OCI-LY7 (cell line): ENCODE data around the gene SLCO4A1. TPM values are rescaled to one million over a fixed set of nuclear protein-coding genes. Genes with fewer than 3 reads are reported as not detected.

ENCODE experiments used
- BruUV-seq: library from RNA; stranded (reverse); fragments of 400-500 nt; replicated peaks from 2 replicates; lab custom pipeline; 2021; lab: Mats Ljungman, UMichigan
- CTCF ChIA-PET: fragments of 300-600 bp; sonication (Branson Sonifier 250); formaldehyde crosslinking; loops from one replicate; lab custom pipeline; 2022; ENCODE audit warnings: antibody characterized with exemption; ENCODE audit not compliant: unreplicated experiment; lab: Charles Lee
- POLR2A ChIA-PET: fragments of 300-600 bp; sonication (Branson Sonifier 250); formaldehyde crosslinking; loops from one replicate; lab custom pipeline; 2022; ENCODE audit warnings: antibody characterized with exemption; lab: Charles Lee
- DNase-seq: peaks from one replicate; pipeline ENCODE4 v3.0.0-alpha.2; 2015; ENCODE audit warnings: low spot score
- H2AFZ ChIP-seq: fragments of 200-600 bp; sonication (generic), shearing (Covaris generic); 2 replicates; pipeline ENCODE4 v1.6.1; 2014; ENCODE audit warnings: mild to moderate bottlenecking, antibody characterized with exemption, low read length, moderate library complexity
- H3K27ac ChIP-seq: fragments of 200-600 bp; sonication (generic); 2 replicates; pipeline ENCODE4 v1.5.1; 2014; ENCODE audit warnings: mixed run types, low read depth, mild to moderate bottlenecking, moderate library complexity, low read length, inconsistent platforms; ENCODE audit not compliant: poor library complexity, severe bottlenecking
- H3K36me3 ChIP-seq: fragments of 200-600 bp; sonication (generic); 2 replicates; pipeline ENCODE4 v1.6.1; 2014; ENCODE audit warnings: mild to moderate bottlenecking, antibody characterized with exemption, low read length, moderate library complexity, mixed read lengths; ENCODE audit not compliant: insufficient read depth
- H3K4me1 ChIP-seq: fragments of 200-600 bp; sonication (generic); 2 replicates; pipeline ENCODE4 v1.5.1; 2014; ENCODE audit warnings: mild to moderate bottlenecking, low read length; ENCODE audit not compliant: insufficient read depth, poor library complexity, severe bottlenecking
- H3K4me2 ChIP-seq: fragments of 200-600 bp; sonication (generic); 2 replicates; pipeline ENCODE4 v1.6.1; 2014; ENCODE audit warnings: mild to moderate bottlenecking, low read length
- H3K4me3 ChIP-seq: fragments of 200-600 bp; sonication (generic); 2 replicates; pipeline ENCODE4 v1.5.1; 2014; ENCODE audit warnings: mild to moderate bottlenecking, low read depth, low read length; ENCODE audit not compliant: poor library complexity, severe bottlenecking
- H3K79me2 ChIP-seq: fragments of 200-600 bp; sonication (generic); 2 replicates; pipeline ENCODE4 v1.6.1; 2016; ENCODE audit warnings: low read depth, mild to moderate bottlenecking, low read length, moderate library complexity, mixed read lengths; ENCODE audit not compliant: insufficient read depth
- H3K9me2 ChIP-seq: fragments of 200-600 bp; sonication (generic); 2 replicates; pipeline ENCODE4 v1.6.1; 2016; ENCODE audit warnings: mild to moderate bottlenecking, low read length, mixed read lengths; ENCODE audit not compliant: insufficient read depth
- H3K9me3 ChIP-seq: fragments of 200-600 bp; sonication (generic); 2 replicates; pipeline ENCODE4 v1.6.1; 2014; ENCODE audit warnings: mild to moderate bottlenecking, mixed run types, low read length, mixed read lengths
- H4K20me1 ChIP-seq: fragments of 200-600 bp; sonication (generic); 2 replicates; pipeline ENCODE4 v1.6.1; 2014; ENCODE audit warnings: mild to moderate bottlenecking, antibody characterized with exemption, low read length, moderate library complexity, mixed read lengths; ENCODE audit not compliant: insufficient read depth
- CTCF ChIP-seq: fragments of 200-600 bp; sonication (generic); conservative IDR thresholded peaks from 2 replicates; pipeline ENCODE4 v1.5.1; 2014; ENCODE audit warnings: mild to moderate bottlenecking, antibody characterized with exemption, low read length, moderate library complexity, mixed read lengths
- EZH2phosphoT487 ChIP-seq: fragments of 200-600 bp; sonication (generic); IDR thresholded peaks from 2 replicates; pipeline ENCODE4 v1.6.1; 2018; ENCODE audit warnings: low read depth, borderline replicate concordance, mild to moderate bottlenecking, mixed run types, antibody characterized with exemption, low read length, moderate library complexity, mixed read lengths
- intact Hi-C: fragments of 100-400 bp; cut with micrococcal nuclease; formaldehyde crosslinking; loops from one replicate; pipeline ENCODE4 v1.10.0; 2022; ENCODE audit not compliant: unreplicated experiment
- total RNA-seq, 2 experiments: library from RNA; depleted of rRNA in 1 of 2; stranded (reverse); fragments of >200 nt in 1 of 2; shearing (Covaris generic) in 1 of 2; gene quantifications; 2 replicates each; pipeline ENCODE4 v1.2.3, GENCODE V29; 2014 to 2022

SLCO4A1 gene
- total RNA-seq, 2 experiments from 2014 or later: 34.3 to 52.4 TPM

- CTCF ChIA-PET: no interaction called here
Measured at GRCh38 chr20:62621251-62622110, 20.8 kb upstream of the SLCO4A1 start.

GRCh38 chr20:62622178-62622876 is 20.0 kb upstream of the SLCO4A1 start:
- POLR2A ChIA-PET: no interaction called here

More at GRCh38 chr20:62621251-62622110, 20.8 kb upstream of the SLCO4A1 start:
- H3K9me3 ChIP-seq: no peaks in the 10 kb centered on the region
- no peak overlapping the region for H3K4me3 ChIP-seq
- H3K79me2 ChIP-seq: no peaks in the 10 kb centered on the region
- no peaks in the 10 kb centered on the region for H4K20me1 ChIP-seq
- no peak overlapping the region for H2AFZ ChIP-seq
- H3K9me2 ChIP-seq: no peaks in the 10 kb centered on the region
- H3K27ac ChIP-seq: no peak overlapping the region
- POLR2A ChIA-PET: no interaction called here
- no peak for DNase-seq
- BruUV-seq: no TSS peak
- TF ChIP-seq EZH2phosphoT487 (no peak), CTCF (no peak)
- no peak overlapping the region for H3K4me2 ChIP-seq
- peaks cover 57% of the 10 kb centered on the region for H3K4me1 ChIP-seq
- H3K36me3 ChIP-seq: no peaks in the 10 kb centered on the region
- intact Hi-C loops: no loop called here

More at GRCh38 chr20:62622178-62622876, 20.0 kb upstream of the SLCO4A1 start:
- DNase-seq: no peak
- Histone ChIP-seq H3K4me3 (no peak overlapping the region), H3K4me2 (no peak overlapping the region), H3K9me2 (no peaks in the 10 kb centered on the region), H3K27ac (no peak overlapping the region), H3K9me3 (no peaks in the 10 kb centered on the region), H3K36me3 (no peaks in the 10 kb centered on the region), H3K79me2 (no peaks in the 10 kb centered on the region), H4K20me1 (no peaks in the 10 kb centered on the region), H3K4me1 (peaks cover 51% of the 10 kb centered on the region), H2AFZ (no peak overlapping the region)
- CTCF ChIA-PET: no interaction called here
- no peak for TF ChIP-seq EZH2phosphoT487
- TF ChIP-seq CTCF: no peak
- intact Hi-C loops: no loop called here
- no TSS peak for BruUV-seq
